ENCODE data around the gene LIN54.
A peak's percentile ranks its signal among the peaks of the same experiment; 100 is the strongest.
"Not testable (repeated sequence)": the region's sequence is repeated elsewhere in the genome, so short reads cannot be mapped to it uniquely, and the experiment has no call there.

The LIN54 gene

DNA sequence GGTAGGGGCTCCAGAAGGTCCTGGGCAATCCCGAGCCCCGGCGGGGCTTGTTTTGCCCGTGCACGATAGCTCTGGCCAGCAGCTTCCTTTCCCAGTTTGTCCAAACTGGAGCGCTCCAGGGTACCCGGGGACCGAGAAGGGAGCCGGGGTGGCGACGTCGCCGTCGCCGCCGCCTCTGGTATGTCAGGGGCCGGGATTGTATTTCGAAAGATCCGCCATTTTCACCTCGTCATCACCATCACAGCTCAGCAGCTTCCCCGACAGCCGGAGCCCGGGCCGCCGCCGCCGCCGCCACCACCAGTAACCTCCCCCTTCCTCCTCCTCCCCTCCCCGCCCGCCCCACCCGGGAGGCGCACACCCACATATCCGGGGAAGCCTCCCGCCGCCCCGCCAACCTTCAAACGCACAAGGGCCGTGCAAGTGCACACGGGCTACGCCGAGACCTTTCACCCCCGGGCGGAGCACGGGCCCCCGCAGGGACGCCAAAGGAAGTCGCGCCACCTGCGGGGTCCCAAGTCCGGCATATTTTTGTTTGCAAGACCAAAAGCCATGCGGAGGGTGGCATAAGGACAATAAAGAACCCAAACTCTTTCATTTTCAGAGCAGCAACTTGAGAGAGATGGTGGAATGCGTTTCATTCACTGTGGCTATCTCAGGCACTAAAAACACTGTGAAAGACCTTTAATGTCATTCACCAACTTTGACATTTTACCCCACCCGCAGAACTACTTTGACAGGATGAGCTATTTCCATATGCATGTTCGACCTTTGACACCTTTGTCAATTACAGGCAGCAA lies at the start of gene LIN54:
Gene LIN54, minus strand, starts transcription at position 302 of the 797 bp plus-strand sequence. CDS start 25,979 bp downstream, outside the sequence.
- DNase-seq = peak; percentile 29

DNA sequence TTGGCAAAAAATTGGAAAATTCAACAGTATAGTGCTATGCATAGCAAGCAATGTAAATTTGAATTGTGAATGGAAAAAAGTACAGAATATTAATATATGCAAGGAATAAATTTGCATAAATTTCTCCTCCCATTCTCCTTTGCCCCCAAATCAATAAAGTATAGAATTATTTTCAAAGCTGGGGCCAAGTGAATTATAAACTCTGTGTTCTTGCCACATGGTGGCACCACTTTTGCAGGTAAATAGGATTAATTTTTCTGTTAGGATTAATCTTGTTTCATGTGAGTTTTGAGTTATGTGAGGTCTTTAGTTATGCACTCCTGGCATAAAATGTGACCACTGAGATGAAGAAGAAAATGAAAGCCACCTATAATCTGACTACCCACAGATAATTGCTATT lies 44.3 kb upstream of the LIN54 start:
- DNase-seq = no peak

DNA sequence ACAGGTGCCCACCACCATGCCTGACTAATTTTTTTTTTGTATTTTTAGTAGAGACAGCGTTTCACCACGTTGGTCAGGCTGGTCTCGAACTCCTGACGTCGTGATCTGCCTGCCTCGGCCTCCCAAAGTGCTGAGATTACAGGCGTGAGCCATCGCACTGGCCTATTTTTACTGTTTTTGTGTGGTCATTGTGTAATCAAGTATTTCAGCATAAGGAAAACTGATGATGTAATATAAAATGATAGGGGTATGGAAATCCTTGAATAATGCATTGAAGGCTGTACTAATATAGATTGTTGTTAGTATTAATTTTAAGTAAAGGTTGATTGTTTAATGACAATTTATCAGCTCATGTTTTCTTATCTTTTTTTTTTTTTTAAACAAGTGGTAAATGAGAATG lies 38.2 kb upstream of the LIN54 start:
- DNase-seq = not testable (repeated sequence)

DNA sequence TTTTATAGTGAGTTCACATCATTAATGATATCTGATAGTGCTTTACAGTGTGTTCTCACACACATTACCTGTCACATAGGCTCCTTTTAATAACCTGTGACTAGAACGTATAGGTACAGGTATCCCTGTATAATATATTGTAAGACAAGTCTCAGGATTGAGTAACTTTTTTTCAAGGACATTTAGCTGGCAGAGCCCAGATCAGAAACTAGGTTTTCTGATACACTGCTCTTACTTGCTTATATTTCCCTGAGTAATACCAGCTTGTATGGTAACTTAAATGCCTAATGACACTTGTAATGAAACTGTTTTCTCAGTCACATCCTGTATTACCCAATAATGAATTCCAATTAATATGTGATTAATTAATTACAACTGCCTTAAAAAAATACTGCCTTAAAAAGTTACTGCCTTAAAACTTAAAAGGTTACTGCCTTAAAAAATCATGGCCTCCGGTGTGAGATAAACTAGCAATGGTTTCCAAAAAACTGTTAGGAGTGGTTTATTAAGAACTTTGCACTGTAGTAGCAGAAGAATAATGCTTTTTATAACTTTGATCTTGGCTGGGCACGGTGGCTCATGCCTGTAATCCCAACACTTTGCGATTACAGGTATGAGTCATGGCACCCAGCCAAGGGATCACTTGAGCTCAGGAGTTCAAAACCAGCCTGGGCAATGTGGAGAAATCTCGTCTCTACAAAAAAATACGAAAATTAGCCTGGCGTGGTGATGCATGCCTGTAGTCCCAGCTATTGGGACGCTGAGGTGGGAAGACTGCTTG lies 36.3 kb upstream of the LIN54 start:
- no peak for DNase-seq

DNA sequence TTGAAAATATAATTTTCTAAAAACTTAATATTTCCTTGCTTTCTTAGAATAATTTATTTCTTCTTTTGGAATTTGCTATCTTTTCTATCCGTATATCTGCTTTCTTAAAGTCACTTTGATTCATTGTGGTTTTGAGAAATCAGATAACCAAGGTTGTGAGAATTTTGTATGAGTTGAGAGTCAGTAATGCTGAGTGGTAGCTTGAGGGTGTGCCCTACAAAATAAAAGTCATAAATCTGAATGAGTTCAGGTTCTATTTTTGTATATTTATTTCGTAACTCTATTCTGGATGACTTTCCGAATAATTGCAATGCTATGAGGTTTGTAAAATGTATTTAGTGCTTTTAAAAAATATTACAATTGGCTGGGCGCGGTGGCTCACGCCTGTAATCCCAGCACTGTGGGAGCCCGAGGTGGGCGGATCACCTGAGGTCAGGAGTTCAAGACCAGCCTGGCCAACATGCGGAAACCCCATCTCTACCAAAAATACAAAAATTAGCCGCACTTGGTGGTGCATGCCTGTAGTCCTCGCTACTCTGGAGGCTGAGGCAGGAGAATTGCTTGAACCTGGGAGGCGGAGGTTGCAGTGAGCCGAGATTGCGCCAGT lies 33.3 kb upstream of the LIN54 start:
- DNase-seq = no peak

DNA sequence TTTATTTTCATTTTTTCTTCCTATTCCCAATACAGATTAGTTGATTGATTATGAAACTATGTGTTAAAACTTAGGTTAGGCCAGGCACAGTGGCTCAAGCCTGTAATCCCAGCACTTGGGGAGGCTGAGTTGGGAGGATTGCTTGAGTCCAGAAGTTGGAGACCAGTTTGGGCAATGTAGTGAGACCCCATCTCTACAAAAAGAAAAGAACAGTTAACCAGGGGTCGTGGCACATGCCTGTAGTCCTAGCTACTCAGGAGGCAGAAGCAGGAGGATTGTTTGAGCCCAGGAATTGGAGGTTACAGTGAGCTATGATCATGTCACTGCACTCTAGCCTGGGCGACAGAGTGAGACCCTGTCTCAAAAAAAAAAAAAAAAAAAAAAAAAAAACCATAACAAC lies 32.5 kb upstream of the LIN54 start:
- DNase-seq = not testable (repeated sequence)

DNA sequence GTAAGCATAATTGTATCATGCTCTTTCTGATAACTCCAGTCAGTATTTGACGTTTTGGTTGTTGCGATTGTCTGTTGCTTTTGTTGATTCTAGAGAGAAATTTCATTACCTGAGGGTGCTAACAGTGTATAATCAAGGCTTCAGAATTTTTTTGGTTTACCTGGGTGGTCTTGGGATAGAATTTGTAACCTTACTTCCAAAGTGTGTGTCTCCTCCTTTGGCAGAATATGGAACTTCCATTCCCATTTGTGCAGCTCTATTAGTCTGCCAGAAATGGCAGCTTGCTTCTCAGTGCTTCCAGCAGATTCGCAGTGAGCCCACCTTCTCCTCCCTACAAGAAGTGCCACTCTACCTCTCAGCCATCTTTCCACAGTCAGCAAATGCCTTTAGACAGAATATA lies 29.6 kb upstream of the LIN54 start:
- no peak for DNase-seq

DNA sequence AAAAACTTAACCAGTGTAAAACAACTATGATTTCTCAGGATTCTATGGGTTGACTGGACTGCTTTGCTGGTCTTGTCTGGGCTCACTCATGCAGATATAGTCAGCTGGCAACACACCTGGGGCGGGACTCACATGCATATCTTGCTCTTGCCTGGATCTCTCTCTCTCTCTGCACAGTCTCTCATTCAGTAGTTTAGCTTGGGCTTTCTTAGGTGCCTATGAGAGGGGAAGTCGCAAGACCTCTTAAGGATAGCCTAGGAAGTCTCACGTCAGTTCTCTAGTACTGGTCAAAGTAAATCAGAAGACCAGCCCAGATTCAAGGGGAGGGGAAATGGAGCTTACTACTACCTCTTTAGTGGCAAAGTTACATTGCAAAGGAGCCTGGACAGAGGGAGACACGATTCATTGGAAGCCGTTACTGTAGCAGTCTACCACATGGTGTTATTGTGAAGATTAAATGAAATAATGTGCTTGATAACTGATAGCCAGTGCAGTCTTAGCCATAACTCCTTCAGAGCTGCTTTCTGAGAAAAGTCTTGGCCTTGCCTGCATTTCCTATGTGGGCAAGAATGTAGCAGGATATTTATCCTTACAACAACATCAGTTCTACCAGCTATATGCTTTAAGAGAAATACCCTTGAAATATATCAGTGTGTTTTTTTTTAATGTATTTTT lies 26.5 kb upstream of the LIN54 start:
- no peak for DNase-seq

DNA sequence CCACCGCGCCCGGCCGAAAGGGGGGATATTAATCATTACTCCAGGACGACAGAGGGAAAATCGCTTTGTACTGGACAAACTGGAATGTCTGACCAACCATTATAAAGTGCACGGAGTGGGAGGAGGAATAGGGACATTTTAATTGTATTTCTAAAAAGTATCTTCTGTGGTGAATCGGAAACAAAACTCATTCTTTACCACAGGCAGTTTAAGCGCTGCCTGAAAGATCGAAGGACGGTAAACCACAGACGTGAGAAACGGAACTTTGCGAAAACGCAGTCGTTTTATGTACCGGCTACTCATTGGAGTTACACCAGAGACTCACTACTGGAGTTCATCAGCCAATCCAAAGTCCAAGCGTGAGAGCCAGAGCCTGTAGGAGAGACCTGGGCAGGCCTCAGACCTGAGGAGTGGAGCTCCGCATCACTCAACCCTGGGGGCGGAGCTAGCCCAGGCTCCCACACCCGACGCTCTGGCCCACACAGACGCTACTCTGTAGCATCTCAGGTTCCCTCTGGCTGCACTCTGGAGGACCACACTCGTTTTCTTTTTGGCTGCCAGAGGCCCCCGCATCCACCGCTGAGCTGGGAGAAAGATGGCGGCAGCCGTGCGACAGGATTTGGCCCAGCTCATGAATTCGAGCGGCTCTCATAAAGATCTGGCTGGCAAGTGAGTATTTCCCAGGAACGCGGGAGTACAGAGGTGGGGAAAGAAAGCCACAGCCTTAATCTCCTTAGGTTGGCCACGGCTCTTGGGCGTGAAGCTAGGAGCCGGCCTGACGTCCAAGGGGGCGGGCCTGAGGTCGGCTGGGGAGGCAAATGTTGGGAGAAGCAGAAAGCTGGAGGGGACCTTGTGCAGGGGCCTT lies 24.2 kb upstream of the LIN54 start, which contains the start of gene COPS4:
Gene COPS4, plus strand, starts transcription at position 554 of the 865 bp plus-strand sequence. Its CDS starts 42 bp downstream, at position 596.
- peak; percentile 98 for DNase-seq

DNA sequence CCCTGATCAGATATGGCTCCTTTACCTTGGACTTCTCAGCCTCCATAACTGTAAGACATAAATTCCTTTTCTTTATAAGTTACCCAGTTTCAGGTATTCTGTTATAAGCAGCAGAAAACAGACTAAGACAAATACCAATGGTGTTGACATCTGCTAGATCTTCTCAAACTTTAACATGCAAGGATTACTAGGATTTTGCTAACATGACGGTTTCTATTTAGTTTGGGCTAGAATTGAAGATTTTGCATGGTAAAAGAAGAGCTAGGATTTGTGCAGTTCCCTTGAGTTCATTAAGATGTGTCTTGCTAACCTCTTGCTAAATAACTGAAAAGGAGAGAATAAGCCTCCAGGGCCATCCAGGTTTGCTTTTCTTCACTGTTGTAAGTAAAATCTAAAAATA lies 19.1 kb upstream of the LIN54 start:
- no peak for DNase-seq

DNA sequence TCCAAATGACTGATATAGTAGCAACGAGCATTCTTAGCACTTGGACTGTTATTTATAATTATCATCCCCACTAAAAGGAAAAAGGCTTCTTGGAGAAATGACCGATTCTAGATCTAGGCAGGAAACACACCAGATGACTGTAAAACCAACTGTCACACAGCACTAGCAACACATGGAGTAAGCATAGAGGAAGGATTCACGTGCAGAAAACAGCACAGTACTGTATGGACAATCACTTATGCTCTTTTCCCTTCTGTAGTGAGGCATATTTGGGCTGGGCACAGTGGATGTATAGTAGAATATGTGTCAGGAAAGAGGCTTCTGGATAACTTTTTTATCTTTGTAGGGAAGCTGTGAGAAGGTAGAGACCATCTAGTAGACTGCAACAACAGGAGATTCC lies 18.4 kb upstream of the LIN54 start:
- no peak for DNase-seq

DNA sequence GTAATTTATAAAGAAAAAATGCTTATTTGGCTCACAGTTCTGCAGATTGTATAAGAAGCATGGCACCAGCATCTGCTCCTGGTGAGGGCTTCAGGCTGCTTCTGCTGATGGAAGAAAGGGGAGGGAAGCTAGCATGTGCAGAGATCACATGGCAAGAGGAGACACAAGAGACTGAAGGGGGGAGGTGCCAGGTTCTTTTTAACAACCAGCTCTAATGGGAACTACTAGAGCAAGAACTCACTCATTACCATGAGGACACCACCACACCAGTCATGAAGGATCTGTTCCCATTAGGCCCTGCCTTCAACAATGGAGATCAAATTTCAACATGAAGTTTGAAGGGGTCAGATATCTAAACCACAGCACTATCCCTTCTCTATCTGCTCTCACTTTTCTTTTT lies 14.9 kb upstream of the LIN54 start:
- DNase-seq = no peak

DNA sequence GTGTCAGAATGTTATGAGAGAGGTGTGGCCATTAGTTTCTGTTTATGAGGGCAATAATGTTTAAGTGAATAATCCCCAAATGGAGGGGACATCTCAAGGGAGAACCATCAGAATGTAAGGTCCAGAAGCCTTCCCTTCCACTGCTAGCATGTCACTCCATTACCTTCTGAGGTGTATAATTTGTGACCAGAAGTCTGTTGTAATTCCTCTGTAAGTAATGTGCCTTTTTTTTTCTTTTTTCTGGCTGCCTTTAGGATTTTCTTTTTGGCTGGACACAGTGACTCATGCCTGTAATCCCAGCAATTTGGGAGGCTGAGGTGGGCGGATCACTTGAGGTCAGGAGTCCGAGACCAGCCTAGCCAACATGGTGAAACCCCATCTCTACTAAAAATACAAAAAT lies 13.6 kb upstream of the LIN54 start:
- DNase-seq = no peak

DNA sequence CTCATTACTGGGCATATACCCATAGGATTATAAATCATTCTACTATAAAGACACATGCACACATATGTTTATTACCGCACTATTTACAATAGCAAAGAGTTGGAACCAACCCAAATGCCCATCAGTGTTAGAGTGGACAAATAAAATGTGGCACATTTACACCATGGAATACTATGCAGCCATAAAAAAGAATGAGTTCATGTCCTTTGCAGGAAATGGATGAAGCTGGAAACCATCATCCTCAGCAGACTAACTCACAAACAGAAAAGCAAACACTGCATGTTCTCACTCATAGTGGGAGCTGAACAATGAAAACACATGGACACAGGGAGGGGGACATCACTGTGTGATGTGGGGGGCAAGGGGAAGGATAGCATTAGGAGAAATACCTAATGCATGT lies 13.0 kb upstream of the LIN54 start:
- DNase-seq = not testable (repeated sequence)

DNA sequence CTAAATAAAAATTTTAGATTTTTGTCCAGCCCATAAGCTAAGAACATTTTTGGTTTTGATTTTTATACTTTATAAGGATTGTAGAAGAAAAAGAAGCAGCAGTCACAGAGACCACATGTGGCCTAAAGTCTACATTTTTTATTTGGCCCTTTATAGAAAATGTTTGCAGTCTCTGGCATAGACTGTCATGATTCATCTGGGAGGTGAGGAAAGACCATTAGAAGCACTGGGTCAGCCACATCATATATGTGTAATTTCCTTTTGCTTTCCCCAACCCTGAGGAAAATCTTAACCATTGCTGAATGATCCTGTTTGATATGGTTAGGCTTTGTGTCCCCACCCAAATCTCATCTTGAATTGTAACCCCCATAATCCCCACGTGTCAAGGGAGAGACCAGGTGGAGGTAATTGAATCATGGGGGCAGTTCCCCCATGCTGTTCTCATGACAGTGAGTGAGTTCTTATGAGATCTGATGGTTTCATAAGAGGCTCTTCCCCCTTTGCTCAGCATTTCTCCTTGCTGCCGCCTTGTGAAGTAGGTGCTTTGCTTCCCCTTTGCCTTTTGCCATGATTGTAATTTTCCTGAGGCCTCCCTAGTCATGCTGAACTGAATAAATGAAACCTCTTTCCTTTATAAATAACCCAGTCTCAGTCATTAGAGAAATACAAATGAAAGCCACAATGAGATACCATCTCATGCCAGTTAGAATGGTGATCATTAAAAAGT lies 12.3 kb upstream of the LIN54 start:
- no peak for DNase-seq

DNA sequence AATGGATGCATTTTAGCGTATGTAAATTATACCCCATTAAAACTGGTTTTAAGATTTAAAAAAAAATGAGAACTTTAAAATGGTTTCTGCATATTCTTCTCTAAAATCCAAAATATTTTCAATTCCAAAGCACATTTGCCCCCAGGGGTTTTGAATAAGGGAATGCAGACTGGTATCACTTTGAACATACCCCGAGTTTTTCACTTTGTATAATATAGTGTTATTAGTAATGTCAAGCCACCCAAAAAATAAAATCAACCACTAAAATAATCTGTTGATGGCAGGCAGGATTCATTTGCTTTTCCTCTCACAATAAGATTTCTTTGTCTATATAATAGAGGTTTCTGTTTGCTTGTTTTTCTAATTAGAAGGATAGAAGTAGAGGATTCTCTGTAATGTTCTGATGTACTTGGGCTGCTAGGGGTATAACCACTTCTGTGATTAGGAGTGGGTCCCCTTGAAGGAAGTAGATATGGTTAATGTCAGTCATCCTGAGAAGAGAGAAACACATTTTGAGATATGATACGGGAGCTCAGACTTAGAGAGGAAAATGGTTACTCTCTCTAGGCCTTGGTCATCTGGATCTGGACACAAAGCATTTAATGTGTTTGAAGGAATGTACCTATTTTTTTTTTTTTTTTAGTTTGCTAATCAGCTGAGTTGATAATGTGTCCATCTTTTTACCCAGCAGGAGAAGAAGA lies 9.3 kb upstream of the LIN54 start:
- DNase-seq = no peak

DNA sequence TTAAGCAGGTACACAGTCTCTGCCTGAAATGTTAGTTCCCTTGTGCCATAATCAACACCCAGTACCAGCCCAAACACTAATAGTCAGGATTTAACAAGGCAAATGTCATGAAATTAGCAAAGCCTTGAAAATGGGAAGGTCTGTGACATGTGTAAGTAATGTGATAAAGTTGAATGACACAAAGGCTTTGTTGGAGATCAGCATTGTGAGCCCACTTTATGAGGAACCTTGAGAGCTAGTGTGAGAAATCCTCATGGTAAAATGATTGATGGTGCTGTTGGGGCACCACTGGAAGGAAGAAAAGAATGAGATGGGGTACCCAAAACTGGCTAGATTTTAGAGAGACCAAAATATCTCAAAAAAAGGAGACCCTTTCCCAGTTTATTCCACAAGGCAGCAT lies 3.3 kb upstream of the LIN54 start:
- DNase-seq = no peak

DNA sequence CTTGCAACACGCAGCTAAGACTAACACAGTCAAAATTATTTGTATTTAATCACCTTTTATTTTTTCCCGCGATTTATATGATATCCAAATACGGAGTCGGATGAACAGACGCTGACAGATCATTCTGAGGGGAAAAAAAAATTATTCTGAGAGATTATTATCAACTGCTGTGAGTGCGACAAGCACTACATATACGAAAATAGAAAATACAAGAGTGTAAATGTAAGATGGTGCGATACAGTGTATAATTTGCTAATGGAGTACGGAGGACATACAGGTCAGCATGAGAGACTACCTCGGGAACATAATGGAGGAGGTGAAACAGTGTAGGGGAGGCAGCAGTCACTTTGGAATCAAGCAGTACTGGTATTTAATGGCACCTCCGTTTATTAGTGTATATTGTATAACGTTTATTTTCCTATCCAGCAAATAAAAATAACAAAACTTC lies 2.8 kb upstream of the LIN54 start:
- DNase-seq = no peak

DNA sequence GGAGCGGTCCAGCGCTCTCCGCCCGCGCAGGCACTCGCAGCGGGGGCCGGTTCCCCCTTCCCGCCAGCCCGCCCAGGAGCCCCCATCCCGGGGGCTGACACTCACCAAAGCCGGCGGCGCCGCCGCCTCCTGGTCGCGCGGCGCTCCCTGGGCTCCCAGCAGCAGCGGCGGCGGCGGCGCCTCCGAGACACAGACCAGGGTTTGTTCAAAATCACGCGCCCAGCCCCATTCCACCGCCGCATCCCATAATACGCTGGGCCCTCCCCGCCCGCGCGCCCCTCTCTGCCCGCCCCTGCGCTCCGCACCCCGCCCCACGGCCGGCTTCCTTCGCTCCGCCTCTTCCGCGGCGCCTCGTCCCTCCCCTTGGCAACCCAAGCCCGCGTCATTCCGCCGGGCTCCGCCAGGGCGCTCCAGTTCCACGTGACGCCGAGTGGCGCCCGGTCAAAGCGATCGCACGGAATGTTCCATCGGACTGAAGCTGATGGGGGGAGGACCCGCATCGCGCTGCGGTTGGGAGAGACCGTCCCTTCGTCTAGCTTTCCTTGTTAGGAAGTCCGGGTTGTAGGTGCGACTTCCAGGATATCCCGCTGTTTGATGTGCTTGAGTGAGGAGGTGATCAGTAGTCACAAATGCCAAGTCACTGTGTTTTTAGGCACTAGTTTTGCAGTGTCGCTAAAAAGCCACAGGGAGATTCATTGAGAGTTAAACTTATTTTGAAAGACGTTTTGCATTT lies 2.2 kb upstream of the LIN54 start:
- peak; percentile 60 for DNase-seq

DNA sequence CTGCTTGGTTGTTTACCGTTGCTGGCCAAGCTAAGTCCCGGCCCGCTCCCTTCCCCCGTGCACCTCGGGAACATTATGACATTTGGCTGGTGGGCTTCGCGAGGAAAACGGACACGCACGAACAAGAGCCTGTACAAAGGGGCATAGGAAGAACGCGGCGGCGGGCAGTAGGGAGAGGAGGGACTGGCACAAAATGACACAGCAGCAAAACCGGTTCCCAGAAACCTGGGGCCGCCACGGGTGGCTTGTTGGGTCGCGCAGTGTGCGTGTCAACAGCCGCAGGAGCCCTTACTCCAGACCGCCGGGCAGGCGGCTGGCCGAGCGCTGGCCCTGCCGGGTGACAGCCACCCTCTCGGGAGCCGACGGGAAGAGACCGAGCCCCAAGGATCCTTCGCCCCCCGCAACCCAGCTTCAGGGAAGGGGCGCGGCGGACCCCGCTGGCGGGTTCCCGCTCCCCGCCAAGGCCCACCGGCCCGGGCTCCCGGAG lies 1.6 kb upstream of the LIN54 start:
- DNase-seq = no peak
